GM19372 (cell line): ENCODE measurements around the gene FAM161B.

Experiments
- ATAC-seq: cut with Tn5 transposase; IDR thresholded peaks from one replicate; pipeline ENCODE4 v1.9.1; 2021; ENCODE audit warnings: mild to moderate bottlenecking, low read depth, moderate library complexity; ENCODE audit not compliant: unreplicated experiment

Gene FAM161B

DNA sequence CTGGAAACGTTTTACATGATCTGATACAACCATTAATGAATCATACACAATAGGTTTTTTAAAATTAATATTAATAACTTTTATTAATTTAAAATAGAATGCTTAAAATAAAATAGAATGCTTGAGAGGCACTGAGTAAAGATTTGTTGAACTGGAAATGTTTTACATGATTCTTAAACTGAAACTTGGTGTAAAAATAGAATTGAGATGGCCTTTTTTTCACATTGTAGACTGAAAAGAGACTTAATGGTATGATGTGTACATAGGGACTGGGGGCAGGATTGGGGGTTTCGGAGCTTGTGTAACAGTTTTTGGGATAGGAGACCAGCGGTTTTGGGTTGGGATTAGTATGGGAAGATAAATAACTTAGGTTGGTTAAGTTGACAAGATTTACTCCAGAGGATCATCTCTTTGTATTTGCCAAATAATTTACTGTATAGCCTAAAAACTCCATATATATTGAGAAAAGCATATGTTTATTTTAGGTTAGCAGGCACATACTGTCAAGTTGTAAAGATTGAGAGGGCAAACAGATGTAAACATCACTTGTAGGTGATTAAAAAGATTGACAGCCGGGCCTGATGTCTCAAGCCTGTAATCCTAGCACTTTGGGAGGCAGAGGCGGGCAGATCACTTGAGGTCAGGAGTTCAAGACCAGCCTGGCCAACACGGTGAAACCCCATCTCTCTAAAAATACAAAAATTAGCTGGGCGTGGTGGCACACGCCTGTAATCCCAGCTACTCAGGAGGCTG, 65.3 kb downstream of the FAM161B start:
- ATAC-seq: no peak
